H9 (cell line): ENCODE results near the gene CHN2. TPM values are rescaled to one million over a fixed set of nuclear protein-coding genes. Genes with fewer than 3 reads are reported as not detected.

ENCODE experiments used
- DNase-seq: peaks from one replicate; pipeline ENCODE4 v3.0.0-alpha.2; 2017
- H2AFZ ChIP-seq: one replicate; pipeline ENCODE4 v1.6.1; 2013; ENCODE audit warnings: mild to moderate bottlenecking, low read length, control low read depth, moderate library complexity
- H2AK5ac ChIP-seq: 2 replicates; pipeline ENCODE4 v1.6.1; 2013; ENCODE audit warnings: low read length, control low read depth, mixed read lengths; ENCODE audit not compliant: insufficient read length
- H2BK120ac ChIP-seq: one replicate; pipeline ENCODE4 v1.6.1; 2013; ENCODE audit warnings: low read depth, mild to moderate bottlenecking, low read length, control low read depth, inconsistent platforms; ENCODE audit not compliant: poor library complexity, severe bottlenecking
- H2BK12ac ChIP-seq: 2 replicates; pipeline ENCODE4 v1.6.1; 2013; ENCODE audit warnings: low read length, control low read depth, mixed read lengths, low read depth; ENCODE audit not compliant: insufficient read length
- H2BK15ac ChIP-seq: 2 replicates; pipeline ENCODE4 v1.6.1; 2013; ENCODE audit warnings: low read depth, low read length, control low read depth
- H2BK20ac ChIP-seq: one replicate; pipeline ENCODE4 v1.6.1; 2013; ENCODE audit warnings: low read depth, mild to moderate bottlenecking, low read length, control low read depth, inconsistent platforms; ENCODE audit not compliant: poor library complexity, severe bottlenecking
- H2BK5ac ChIP-seq: 2 replicates; pipeline ENCODE4 v1.6.1; 2013; ENCODE audit warnings: low read length, control low read depth, mixed read lengths; ENCODE audit not compliant: insufficient read length
- H3K14ac ChIP-seq: 2 replicates; pipeline ENCODE4 v1.6.1; 2013; ENCODE audit warnings: low read length, control low read depth; ENCODE audit not compliant: insufficient read depth
- H3K18ac ChIP-seq: 2 replicates; pipeline ENCODE4 v1.6.1; 2013; ENCODE audit warnings: low read depth, mild to moderate bottlenecking, mixed read lengths, low read length, control low read depth; ENCODE audit not compliant: insufficient read length
- H3K23ac ChIP-seq: 2 replicates; pipeline ENCODE4 v1.6.1; 2013; ENCODE audit warnings: low read length, control low read depth, mixed read lengths, low read depth; ENCODE audit not compliant: insufficient read length
- H3K23me2 ChIP-seq: 2 replicates; pipeline ENCODE4 v1.6.1; 2013; ENCODE audit warnings: low read depth, mild to moderate bottlenecking, mixed read lengths, low read length, control low read depth; ENCODE audit not compliant: insufficient read length, poor library complexity, severe bottlenecking
- H3K27ac ChIP-seq: 2 replicates; pipeline ENCODE4 v1.5.1; 2013; ENCODE audit warnings: low read length, control low read depth, mixed read lengths, low read depth; ENCODE audit not compliant: insufficient read length
- H3K27me3 ChIP-seq: 2 replicates; pipeline ENCODE4 v1.6.1; 2013; ENCODE audit warnings: low read length, control low read depth, inconsistent platforms; ENCODE audit not compliant: insufficient read depth
- H3K4ac ChIP-seq: 2 replicates; pipeline ENCODE4 v1.6.1; 2013; ENCODE audit warnings: low read depth, mild to moderate bottlenecking, control low read depth, inconsistent platforms, low read length, moderate library complexity
- H3K4me1 ChIP-seq: 2 replicates; pipeline ENCODE4 v1.6.1; 2013; ENCODE audit warnings: low read length, control low read depth, inconsistent platforms; ENCODE audit not compliant: insufficient read depth
- H3K4me2 ChIP-seq: 2 replicates; pipeline ENCODE4 v1.6.1; 2013; ENCODE audit warnings: low read length, control low read depth, mixed read lengths; ENCODE audit not compliant: insufficient read length, insufficient read depth
- H3K56ac ChIP-seq: 2 replicates; pipeline ENCODE4 v1.6.1; 2013; ENCODE audit warnings: low read depth, mild to moderate bottlenecking, mixed read lengths, low read length, control low read depth; ENCODE audit not compliant: insufficient read length
- H3K79me1 ChIP-seq: 2 replicates; pipeline ENCODE4 v1.6.1; 2013; ENCODE audit warnings: low read depth, mild to moderate bottlenecking, moderate library complexity, low read length, control low read depth, inconsistent platforms; ENCODE audit not compliant: insufficient read depth, poor library complexity, severe bottlenecking
- H3K79me2 ChIP-seq: 2 replicates; pipeline ENCODE4 v1.6.1; 2013; ENCODE audit warnings: low read length, control low read depth, inconsistent platforms; ENCODE audit not compliant: insufficient read depth
- H3K9ac ChIP-seq: 2 replicates; pipeline ENCODE4 v1.6.1; 2013; ENCODE audit warnings: low read length, control low read depth, mixed read lengths; ENCODE audit not compliant: insufficient read length; ENCODE audit errors: extremely low read depth
- H3K9me3 ChIP-seq: one replicate; pipeline ENCODE4 v1.6.1; 2013; ENCODE audit warnings: low read depth, low read length, inconsistent platforms; ENCODE audit not compliant: control insufficient read depth
- H3T11ph ChIP-seq: one replicate; pipeline ENCODE4 v1.6.1; 2013; ENCODE audit warnings: mild to moderate bottlenecking, low read length, control low read depth, inconsistent platforms
- H4K20me1 ChIP-seq: one replicate; pipeline ENCODE4 v1.6.1; 2013; ENCODE audit not compliant: control insufficient read depth, insufficient read length, insufficient read depth
- H4K5ac ChIP-seq: 2 replicates; pipeline ENCODE4 v1.6.1; 2013; ENCODE audit warnings: low read depth, mild to moderate bottlenecking, mixed read lengths, low read length, control low read depth; ENCODE audit not compliant: insufficient read length
- H4K8ac ChIP-seq: replicated peaks from 2 replicates; pipeline ENCODE4 v1.6.1; 2013; ENCODE audit warnings: low read length, control low read depth, mixed read lengths, low read depth; ENCODE audit not compliant: insufficient read length
- H4K91ac ChIP-seq: 2 replicates; pipeline ENCODE4 v1.6.1; 2013; ENCODE audit warnings: low read depth, mild to moderate bottlenecking, moderate library complexity, mixed read lengths, low read length, control low read depth; ENCODE audit not compliant: insufficient read length
- H3K27ac Mint-ChIP-seq, 3 experiments: 2 replicates in 2 of 3; 3 replicates in 1 of 3; pipeline ENCODE4 v1.8.0; 2020 to 2021; ENCODE audit warnings: mixed read lengths in 3 of 3, mild to moderate bottlenecking in 1 of 3, moderate library complexity in 1 of 3
- H3K27me3 Mint-ChIP-seq: 2 replicates; pipeline ENCODE4 v1.8.0; 2021; ENCODE audit warnings: low read depth, mild to moderate bottlenecking, moderate library complexity, mixed read lengths
- H3K36me3 Mint-ChIP-seq, 3 experiments: 2 replicates in 2 of 3; 3 replicates in 1 of 3; pipeline ENCODE4 v1.8.0; 2020 to 2021; ENCODE audit warnings: low read depth in 3 of 3, mixed read lengths in 3 of 3; ENCODE audit not compliant: insufficient read depth in 1 of 3
- H3K4me1 Mint-ChIP-seq, 2 experiments: 2 replicates each; pipeline ENCODE4 v1.8.0; 2020; ENCODE audit warnings: mixed read lengths in 2 of 2
- H3K4me3 Mint-ChIP-seq, 2 experiments: 2 replicates in 1 of 2; 3 replicates in 1 of 2; pipeline ENCODE4 v1.8.0; 2020 to 2021; ENCODE audit warnings: mild to moderate bottlenecking in 2 of 2, mixed read lengths in 2 of 2, moderate library complexity in 1 of 2
- H3K9me3 Mint-ChIP-seq, 2 experiments: 2 replicates in 1 of 2; 3 replicates in 1 of 2; pipeline ENCODE4 v1.8.0; 2020; ENCODE audit warnings: mild to moderate bottlenecking in 2 of 2, mixed read lengths in 2 of 2, moderate library complexity in 1 of 2
- CTCF ChIP-seq: fragments of 200-600 bp; sonication (generic); conservative IDR thresholded peaks from 3 replicates; pipeline ENCODE4 v1.8.0; 2021; ENCODE audit warnings: antibody characterized with exemption, mild to moderate bottlenecking
- WGBS: extraction: QIAGEN DNeasy Blood & Tissue Kit; methylation state at CpG from one replicate; pipeline ENCODE4 v1.1.7; 2013; ENCODE audit warnings: missing lambda C conversion rate, low lambda C conversion rate, mixed read lengths; ENCODE audit not compliant: insufficient read length; ENCODE audit errors: extremely low coverage; 5-methylcytosine and 5-hydroxymethylcytosine counted together
- total RNA-seq: library from RNA; stranded (reverse); gene quantifications from 2 replicates; pipeline ENCODE4 v1.2.1, GENCODE V29; 2021

The CHN2 gene
- total RNA-seq, 1 experiment from 2014 or later: 3.3 TPM

GRCh38 chr7:29405891-29406290, 211.3 kb downstream of the CHN2 start:
- Histone ChIP-seq H3K27ac (no peak overlapping the region), H3K9me3 (no peaks in the 10 kb centered on the region), H4K8ac (no peak overlapping the region), H3K56ac (no peak overlapping the region), H2AFZ (no peak overlapping the region), H3K27me3 (no peaks in the 10 kb centered on the region), H3K23me2 (no peaks in the 10 kb centered on the region), H3K23ac (no peak overlapping the region), H2BK5ac (no peak overlapping the region), H2AK5ac (no peak overlapping the region), H2BK12ac (no peak overlapping the region), H3T11ph (no peak overlapping the region), H3K79me2 (no peaks in the 10 kb centered on the region), H3K79me1 (no peaks in the 10 kb centered on the region), H3K4me2 (no peak overlapping the region), H3K18ac (no peak overlapping the region), H4K5ac (no peak overlapping the region), H2BK15ac (no peak overlapping the region), H3K4ac (no peak overlapping the region), H4K91ac (no peak overlapping the region), H3K14ac (no peak overlapping the region), H2BK20ac (no peak overlapping the region), H3K4me1 (peaks cover 4% of the 10 kb centered on the region; the same call in 1 of the 2 replicates), H4K20me1 (no peaks in the 10 kb centered on the region), H3K9ac (no peak overlapping the region), H2BK120ac (no peak overlapping the region)
- H3K9me3 Mint-ChIP-seq: no peaks in the 10 kb centered on the region
- H3K4me1 Mint-ChIP-seq: peaks cover 22 to 28% of the 10 kb centered on the region in 2 experiments
- H3K27me3 Mint-ChIP-seq: peaks cover 1% of the 10 kb centered on the region; the same call in 1 of the 2 replicates
- H3K4me3 Mint-ChIP-seq: no peak overlapping the region
- peak overlapping the region in 2 of 3 experiments; percentile 17 to 58; a peak in 3 of 7 replicates for H3K27ac Mint-ChIP-seq
- no peak for TF ChIP-seq CTCF
- H3K36me3 Mint-ChIP-seq: no peaks in the 10 kb centered on the region
- DNase-seq: no peak
- no CpG with 5 or more reads among the region's 5 CpGs for WGBS
